GM21381 (cell line): Measurements from ENCODE around the gene SEMA4G.

Experiments used
- ATAC-seq: cut with Tn5 transposase; IDR thresholded peaks from one replicate; pipeline ENCODE4 v1.9.1; 2021; ENCODE audit warnings: mild to moderate bottlenecking, moderate library complexity; ENCODE audit not compliant: unreplicated experiment

SEMA4G gene

DNA sequence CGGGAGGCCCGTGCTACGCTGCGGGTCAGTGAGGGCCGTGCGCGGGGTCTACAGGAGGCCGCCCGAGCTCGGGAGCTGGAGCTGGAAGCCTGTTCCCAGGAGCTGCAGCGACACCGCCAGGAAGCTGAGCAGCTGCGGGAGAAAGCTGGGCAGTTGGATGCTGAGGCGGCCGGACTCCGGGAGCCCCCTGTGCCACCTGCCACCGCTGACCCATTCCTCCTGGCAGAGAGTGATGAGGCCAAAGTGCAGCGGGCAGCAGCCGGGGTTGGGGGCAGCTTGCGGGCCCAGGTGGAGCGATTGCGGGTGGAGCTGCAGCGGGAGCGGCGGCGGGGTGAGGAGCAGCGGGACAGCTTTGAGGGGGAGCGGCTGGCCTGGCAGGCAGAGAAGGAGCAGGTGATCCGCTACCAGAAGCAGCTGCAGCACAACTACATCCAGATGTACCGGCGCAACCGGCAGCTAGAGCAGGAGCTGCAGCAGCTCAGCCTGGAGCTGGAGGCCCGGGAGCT, 37.3 kb downstream of the SEMA4G start:
- ATAC-seq: no peak

DNA sequence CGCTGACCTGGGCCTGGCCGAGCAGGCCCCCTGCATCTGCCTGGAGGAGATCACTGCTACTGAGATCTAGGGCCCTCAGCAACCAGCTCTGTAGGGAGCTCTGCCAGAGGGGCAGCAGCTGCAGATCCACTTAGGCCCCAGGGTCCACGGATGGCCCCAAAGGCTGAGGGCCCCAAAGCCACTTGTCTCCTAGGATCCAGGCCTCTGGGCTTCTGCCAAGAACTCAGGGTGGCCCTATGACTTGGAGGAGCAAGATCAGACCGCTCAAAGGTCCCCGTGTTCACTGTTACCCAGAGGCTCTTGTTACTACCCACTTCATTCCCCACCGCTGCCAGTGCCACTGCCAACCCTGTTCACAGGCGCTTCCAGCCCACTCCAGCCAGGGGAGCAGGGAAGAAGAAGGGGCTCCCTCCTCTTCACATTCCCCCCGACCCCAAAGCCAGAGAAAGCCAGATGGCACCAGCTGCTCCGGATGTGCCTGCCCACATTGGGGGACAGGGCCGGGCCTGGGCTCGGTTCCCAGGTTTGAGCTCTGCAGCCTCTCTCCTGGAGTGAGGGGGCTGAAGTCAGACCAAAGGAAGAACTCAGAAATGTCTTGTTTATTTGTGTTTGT, 37.9 kb downstream of the SEMA4G start:
- ATAC-seq: no peak

- no peak for ATAC-seq
Observed at GRCh38 chr10:101007915-101008822, 38.9 kb downstream of the SEMA4G start.

DNA sequence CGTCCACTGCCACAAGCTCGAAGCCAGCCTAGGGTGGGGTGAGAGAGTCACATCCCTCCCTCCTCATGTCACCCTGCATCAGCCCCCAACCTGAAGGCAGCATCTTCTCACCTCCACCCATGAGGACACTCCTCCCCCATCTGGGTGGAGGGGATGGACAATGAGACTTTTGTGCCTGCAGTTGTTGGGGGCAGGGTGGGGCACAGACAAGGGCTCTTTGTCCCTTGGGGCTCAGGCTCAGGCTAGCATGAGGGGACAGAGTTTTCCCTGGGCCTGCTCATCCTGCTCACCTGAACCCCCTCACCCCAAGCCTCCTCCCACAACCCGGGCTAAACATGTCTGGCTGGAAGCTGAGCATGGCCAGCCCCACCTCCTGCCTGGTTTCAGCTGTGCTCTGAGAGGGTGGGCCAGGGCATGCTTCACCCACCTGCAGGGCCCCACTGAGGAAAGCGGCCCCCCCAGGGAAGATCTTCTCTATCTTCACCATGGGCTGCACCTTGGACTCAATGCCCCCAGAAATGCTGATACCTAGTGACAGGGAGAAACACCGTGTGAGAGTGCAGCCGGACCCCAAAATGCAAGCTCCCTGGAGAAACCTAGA, 39.6 kb downstream of the SEMA4G start:
- no peak for ATAC-seq

GRCh38 chr10:101010329-101010728, 41.0 kb downstream of the SEMA4G start:
- no peak for ATAC-seq

GRCh38 chr10:101011517-101012423, 42.5 kb downstream of the SEMA4G start:
- ATAC-seq: no peak

DNA sequence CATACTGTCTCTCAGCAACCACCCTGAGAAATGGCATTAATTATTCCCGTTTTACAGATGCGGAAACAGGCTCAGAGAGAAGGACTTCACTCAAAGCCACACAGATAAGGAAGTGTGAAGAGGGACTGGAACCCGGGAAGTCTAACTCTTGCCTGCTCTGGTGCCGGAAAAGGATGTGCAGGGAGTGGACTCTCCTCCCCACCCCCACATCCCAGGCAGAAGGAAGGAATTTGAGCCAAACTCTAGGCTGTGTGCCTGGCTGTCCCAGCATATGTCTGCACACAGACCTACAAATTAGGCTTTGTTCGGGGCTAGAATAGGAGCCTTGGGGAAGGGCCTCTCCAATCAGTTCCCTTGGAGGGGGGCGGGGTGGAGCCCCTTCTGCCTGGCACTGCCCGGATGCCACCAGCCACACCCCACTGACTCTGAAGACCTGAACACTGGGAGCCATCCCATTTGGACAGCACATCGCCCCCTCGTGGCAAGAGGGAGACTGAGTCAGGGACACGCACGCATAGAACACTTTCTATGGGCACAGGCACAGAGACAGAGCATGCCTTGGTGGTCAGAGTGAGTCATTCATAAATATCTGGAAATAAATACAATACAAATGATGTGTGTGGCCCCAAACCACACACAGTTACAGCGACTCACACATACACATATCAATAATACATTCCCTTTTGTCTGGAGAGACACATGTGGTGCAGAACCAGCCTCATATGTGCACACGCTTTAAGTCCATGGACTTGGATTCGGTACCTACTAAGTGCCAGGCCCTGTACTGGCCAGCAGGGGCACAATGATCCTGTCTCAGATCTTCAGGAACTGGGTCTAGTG, 43.4 kb downstream of the SEMA4G start:
- ATAC-seq: no peak

DNA sequence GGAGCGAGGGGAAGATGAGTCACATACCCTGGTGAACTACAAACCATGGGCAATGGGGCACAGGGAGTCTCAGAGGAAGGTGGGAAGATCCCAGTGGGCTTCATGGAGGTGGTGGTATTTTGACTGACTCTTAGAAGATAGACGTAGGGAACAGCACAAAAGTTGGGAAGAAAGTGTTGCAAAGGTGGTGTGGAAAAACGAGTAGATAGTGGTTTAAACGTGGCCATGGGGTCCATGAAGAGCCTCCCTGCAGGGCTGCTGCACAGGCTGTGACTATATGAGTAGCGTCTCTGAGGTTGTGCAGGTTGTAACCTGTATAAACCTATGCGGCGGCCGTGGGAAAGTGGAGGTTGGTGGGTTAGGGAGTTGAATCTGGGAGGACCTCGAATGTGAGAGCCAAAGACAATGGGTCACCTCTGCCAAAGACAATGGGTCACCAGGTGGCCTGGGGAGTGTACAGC, 44.1 kb downstream of the SEMA4G start:
- no peak for ATAC-seq

DNA sequence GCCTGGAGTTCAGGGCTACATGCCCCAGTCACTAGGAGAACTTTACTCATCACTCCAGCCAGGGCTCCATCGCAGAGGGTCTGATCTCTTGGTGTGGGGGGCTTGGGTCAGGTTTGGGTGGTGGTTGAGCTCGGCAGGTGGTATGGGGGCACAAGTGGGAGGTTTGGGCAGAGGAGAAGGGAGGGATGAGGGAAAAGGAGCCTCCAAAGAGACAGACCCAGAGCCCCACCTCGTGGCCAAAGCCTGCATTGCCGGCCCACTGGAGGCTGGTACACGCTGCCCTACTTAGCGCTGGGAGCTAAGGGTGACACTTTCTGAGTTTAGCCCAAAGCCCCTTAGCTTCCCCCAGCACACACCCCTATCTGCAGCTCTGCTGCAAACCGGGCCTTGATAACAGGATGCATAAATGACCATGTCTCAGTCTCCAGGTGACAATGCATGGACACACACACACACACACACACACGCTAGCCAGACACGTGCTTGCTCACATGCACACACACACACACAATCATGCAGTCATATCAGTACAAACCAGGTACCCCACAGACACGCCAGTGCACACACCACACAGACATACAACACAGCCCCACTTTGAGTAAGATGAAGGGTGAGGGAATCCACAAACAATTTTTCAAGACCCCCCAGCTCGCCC, 45.1 kb downstream of the SEMA4G start:
- ATAC-seq: no peak

GRCh38 chr10:101014966-101015581, 45.8 kb downstream of the SEMA4G start:
- no peak for ATAC-seq

DNA sequence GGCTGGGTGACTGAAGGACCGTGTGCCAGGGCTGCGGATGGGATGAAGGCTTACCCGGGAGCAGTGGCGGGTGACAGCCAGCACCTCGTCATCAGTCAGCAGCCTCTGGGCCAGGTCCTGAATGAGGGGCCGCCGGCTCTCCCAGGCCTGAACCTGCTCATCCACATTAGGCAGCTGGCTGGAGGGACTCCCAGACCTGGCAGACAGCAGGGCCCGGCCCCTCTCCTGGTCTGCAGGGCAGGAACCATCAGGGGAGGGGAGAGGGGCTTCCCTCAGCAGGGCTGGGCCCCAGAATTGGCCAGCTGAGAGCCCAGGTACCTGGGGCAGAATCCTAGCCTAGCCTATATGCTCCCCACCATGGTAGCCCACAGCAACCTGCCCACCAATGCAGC, 46.3 kb downstream of the SEMA4G start:
- ATAC-seq: no peak

DNA sequence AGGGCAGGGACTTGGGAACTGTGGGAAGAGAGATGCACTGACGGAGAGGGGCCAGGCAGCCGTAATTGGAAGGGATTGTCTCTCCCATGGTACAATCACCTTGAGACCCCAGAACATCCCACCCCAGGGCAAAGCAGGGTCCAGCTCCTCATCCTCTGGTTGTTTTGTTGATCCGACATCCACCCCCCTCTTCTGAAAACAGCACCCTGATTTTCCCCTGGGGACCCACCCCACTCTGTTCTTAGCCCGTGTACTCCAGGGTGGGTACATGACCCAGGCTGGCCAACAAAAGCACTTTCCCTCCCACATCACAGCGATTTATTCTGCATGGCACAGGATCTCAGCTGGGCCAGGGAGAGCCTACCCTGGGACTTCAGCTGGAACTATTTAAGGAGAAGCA, 47.5 kb downstream of the SEMA4G start:
- no peak for ATAC-seq

DNA sequence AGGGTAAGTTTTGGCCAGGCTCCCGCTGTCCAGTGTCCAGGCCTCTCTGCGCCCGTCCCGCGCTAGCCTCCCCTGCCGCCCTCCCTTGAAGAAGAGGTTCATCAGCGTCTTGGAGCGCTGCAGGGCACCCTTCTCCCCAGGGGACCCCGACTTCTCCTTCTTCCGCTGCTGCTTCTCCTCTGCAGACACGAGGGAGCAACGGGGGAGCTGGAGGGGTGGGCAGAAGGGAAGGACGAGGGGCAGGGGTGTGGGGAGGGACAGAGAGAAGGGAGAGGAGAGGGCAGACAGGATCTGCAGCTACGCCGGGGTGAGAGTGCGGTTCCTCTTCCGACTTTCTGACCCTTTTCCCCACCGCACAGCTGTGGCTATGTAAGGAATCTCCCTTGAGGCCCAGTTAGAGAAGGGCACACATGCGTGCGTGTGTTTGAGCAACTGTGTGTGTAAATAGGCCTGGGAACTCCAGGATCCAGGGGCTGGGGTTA, 48.9 kb downstream of the SEMA4G start:
- ATAC-seq: no peak

- ATAC-seq: no peak
Observed at GRCh38 chr10:101018600-101019439, 49.5 kb downstream of the SEMA4G start.
